ENCODE data around the gene C19orf85.

C19orf85 gene

GRCh38 chr19:55419624-55420236 is 44.8 kb downstream of the C19orf85 start:
- no peak overlapping the region for H3K27ac ChIP-seq
- no peak for TF ChIP-seq ZFX (IDR thresholded peaks at IDR 0.05; ENCODE audit: borderline replicate concordance)
- no peak for TF ChIP-seq CTCF (IDR thresholded peaks at IDR 0.05)

- TF ChIP-seq ZFX (IDR thresholded peaks at IDR 0.05; ENCODE audit: borderline replicate concordance) = no peak
- no peak for TF ChIP-seq CTCF (IDR thresholded peaks at IDR 0.05)
- H3K27ac ChIP-seq = no peak overlapping the region
Observed at GRCh38 chr19:55419103-55419502, 45.4 kb downstream of the C19orf85 start.

GRCh38 chr19:55418185-55418584 is 46.4 kb downstream of the C19orf85 start:
- H3K27ac ChIP-seq = no peak overlapping the region
- TF ChIP-seq ZFX (IDR thresholded peaks at IDR 0.05; ENCODE audit: borderline replicate concordance) (no peak), CTCF (IDR thresholded peaks at IDR 0.05) (peak; percentile 79)
